Measurements from ENCODE around the gene SIRT3.

DNA sequence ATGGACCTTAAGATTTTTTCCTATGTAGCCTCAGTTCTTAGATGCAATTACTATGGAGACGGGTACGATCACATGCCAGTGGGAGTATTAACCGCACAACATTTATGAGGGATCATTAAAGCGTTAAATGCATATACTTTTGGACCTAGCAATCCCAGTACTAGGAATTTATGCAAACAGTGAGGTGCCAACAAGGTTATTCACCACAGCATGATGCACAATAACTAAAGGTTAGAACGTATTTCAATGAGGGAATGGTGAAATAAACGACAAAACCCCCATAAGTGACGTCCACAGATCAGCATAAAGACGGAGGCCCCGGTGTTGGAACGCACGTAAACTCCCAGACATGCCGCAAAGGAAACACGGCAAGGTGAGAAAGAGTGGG lies 539 bp downstream of the SIRT3 start:
- TF ChIP-seq, protein P1, sequence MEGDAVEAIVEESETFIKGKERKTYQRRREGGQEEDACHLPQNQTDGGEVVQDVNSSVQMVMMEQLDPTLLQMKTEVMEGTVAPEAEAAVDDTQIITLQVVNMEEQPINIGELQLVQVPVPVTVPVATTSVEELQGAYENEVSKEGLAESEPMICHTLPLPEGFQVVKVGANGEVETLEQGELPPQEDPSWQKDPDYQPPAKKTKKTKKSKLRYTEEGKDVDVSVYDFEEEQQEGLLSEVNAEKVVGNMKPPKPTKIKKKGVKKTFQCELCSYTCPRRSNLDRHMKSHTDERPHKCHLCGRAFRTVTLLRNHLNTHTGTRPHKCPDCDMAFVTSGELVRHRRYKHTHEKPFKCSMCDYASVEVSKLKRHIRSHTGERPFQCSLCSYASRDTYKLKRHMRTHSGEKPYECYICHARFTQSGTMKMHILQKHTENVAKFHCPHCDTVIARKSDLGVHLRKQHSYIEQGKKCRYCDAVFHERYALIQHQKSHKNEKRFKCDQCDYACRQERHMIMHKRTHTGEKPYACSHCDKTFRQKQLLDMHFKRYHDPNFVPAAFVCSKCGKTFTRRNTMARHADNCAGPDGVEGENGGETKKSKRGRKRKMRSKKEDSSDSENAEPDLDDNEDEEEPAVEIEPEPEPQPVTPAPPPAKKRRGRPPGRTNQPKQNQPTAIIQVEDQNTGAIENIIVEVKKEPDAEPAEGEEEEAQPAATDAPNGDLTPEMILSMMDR (IDR thresholded peaks at IDR 0.05): no peak
- TF ChIP-seq POLR2A (IDR thresholded peaks at IDR 0.05): no peak
